Measurements from ENCODE around the gene ABCA2.

DNA sequence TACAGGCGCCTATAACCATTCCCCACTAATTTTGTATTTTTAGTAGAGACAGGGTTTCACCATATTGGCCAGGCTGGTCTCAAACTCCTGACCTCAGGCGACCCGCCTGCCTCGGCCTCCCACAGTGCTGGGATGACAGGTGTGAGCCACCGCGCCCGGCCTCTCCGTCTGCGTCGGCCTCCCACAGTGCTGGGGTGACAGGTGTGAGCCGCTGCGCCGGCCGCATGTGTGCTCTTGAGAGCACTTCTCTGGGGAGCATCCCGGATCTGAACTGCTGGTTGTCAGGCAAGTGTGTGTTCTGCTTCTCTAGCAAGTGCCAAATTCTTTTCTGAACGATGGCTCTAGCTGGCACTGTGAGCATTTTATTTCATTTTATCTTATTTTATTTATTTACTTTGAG is 29.5 kb upstream of the ABCA2 start:
- TF ChIP-seq, protein P1, sequence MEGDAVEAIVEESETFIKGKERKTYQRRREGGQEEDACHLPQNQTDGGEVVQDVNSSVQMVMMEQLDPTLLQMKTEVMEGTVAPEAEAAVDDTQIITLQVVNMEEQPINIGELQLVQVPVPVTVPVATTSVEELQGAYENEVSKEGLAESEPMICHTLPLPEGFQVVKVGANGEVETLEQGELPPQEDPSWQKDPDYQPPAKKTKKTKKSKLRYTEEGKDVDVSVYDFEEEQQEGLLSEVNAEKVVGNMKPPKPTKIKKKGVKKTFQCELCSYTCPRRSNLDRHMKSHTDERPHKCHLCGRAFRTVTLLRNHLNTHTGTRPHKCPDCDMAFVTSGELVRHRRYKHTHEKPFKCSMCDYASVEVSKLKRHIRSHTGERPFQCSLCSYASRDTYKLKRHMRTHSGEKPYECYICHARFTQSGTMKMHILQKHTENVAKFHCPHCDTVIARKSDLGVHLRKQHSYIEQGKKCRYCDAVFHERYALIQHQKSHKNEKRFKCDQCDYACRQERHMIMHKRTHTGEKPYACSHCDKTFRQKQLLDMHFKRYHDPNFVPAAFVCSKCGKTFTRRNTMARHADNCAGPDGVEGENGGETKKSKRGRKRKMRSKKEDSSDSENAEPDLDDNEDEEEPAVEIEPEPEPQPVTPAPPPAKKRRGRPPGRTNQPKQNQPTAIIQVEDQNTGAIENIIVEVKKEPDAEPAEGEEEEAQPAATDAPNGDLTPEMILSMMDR (IDR thresholded peaks at IDR 0.05) = no peak
- no peak for TF ChIP-seq POLR2A (IDR thresholded peaks at IDR 0.05)
